Astrocyte of the cerebellum (primary cell): Measurements from ENCODE around the gene RASSF9.

ENCODE experiments used
- DNase-seq: peaks from one replicate; pipeline ENCODE4 v3.0.0-alpha.2; 2011; ENCODE audit warnings: low read depth
- H3K4me3 ChIP-seq: 2 replicates; pipeline ENCODE4 v1.5.1; 2011; ENCODE audit warnings: mild to moderate bottlenecking, low read depth, low read length, moderate library complexity
- in situ Hi-C: cut with HindIII; loops from 2 replicates; pipeline ENCODE4 v1.10.0; 2017; ENCODE audit warnings: low sequenced_read_pairs
- TF ChIP-seq, protein P1 (sequence below): IDR thresholded peaks from 2 replicates; pipeline ENCODE4 v1.5.1; 2012; ENCODE audit warnings: low read length, low read depth, moderate library complexity, mild to moderate bottlenecking; ENCODE audit errors: missing control alignments

Gene RASSF9

DNA sequence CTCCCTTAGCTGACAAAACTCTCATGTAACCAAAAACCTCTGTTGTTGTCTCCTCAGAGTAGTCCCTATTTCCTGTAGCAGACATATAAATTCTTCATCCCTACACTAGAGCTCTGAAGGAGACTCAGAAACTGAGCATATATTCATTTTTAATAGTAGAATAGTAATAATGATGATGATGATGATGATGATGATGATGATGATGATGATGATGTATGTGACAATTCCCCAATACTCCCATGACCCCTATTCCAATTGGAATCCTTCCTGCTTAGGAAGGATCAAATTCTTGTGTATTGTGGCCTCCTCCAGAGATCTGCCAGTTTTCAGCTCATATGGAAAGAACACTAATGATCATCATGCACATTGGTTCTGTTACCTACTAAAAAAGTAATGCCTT, 26.7 kb downstream of the RASSF9 start:
- TF ChIP-seq, protein P1, sequence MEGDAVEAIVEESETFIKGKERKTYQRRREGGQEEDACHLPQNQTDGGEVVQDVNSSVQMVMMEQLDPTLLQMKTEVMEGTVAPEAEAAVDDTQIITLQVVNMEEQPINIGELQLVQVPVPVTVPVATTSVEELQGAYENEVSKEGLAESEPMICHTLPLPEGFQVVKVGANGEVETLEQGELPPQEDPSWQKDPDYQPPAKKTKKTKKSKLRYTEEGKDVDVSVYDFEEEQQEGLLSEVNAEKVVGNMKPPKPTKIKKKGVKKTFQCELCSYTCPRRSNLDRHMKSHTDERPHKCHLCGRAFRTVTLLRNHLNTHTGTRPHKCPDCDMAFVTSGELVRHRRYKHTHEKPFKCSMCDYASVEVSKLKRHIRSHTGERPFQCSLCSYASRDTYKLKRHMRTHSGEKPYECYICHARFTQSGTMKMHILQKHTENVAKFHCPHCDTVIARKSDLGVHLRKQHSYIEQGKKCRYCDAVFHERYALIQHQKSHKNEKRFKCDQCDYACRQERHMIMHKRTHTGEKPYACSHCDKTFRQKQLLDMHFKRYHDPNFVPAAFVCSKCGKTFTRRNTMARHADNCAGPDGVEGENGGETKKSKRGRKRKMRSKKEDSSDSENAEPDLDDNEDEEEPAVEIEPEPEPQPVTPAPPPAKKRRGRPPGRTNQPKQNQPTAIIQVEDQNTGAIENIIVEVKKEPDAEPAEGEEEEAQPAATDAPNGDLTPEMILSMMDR: no peak
- in situ Hi-C loops: no loop called here
- no peak for DNase-seq
- no peak overlapping the region for H3K4me3 ChIP-seq

DNA sequence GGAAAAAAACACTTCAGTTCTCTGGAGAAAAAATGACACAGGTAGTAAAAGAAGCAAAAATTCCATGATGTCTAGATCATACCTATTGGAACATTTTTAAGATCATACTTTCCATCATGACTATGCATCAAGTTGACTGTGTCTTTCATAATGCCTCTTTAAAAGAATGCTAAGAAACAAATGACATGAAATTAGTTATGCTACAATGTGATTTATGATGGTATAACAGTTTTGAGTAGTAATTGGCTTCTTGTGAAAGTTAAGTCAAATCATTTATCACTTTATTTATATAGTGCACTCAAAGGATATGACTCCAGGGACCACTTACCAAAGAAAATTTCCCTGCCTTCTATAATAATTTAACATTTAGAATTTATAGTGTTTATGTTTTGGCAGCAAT, 28.5 kb downstream of the RASSF9 start:
- no peak overlapping the region for H3K4me3 ChIP-seq
- in situ Hi-C loops: no loop called here
- TF ChIP-seq, protein P1: no peak
- DNase-seq: no peak

DNA sequence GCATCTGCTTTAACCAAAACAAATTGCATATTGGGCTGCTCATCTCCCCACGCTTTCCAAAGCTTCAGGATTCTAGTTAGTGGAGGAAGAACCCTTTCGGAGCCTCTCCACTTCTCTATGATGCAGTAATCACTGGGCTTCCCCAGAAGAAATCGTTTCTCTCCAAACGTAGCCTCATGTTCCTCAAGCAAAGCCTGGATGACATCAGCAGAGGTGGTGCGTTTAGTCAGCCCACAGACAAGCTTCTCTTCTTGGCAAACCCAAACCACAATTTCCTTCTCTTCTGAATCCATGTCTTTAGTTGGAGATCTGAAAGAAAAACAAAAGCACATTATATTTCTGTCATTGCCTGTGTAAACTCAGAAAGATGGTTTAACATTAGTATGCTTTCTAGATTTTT, 30.6 kb downstream of the RASSF9 start:
- in situ Hi-C loops: no loop called here
- H3K4me3 ChIP-seq: no peak overlapping the region
- TF ChIP-seq, protein P1: no peak
- DNase-seq: peak; percentile 50

DNA sequence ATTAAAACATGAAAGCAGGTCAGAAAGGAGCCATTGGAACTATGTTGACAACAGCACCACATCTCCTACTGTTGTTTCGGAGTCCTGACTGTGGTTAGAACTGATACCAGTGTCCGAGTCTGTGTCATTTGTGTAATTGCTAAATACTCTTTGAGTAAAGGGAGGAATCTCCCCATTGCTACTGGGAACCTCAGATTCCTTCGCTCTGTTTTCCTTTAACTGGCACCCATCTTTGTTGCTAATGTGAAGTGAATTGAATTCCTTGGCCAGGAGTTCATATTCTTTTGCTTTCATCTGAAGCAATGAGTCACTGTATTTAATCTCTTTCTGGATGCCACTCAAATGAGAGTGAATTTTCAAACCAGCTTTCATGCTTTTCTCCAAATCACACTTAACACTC, 31.5 kb downstream of the RASSF9 start:
- DNase-seq: peak; percentile 69
- TF ChIP-seq, protein P1: no peak
- in situ Hi-C loops: no loop called here
- no peak overlapping the region for H3K4me3 ChIP-seq

DNA sequence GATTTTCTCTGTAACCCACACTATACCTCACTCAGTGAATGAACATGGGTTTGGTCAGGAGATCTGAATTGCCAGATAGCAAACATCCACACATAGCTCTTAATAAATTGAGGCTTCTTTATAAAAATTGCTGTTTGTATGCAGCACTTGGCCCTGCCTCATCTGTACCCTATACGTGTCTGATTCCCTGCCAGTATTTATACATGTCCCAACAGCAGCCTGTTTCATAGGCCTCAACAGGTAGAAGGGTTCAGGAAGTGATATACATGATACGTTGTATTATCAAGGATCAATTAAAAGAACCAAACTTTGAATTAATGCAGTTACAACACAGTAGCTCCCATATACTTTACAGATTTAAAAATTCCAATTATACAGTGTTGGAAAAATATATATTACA, 32.3 kb downstream of the RASSF9 start:
- in situ Hi-C loops: no loop called here
- no peak overlapping the region for H3K4me3 ChIP-seq
- TF ChIP-seq, protein P1: no peak
- no peak for DNase-seq

DNA sequence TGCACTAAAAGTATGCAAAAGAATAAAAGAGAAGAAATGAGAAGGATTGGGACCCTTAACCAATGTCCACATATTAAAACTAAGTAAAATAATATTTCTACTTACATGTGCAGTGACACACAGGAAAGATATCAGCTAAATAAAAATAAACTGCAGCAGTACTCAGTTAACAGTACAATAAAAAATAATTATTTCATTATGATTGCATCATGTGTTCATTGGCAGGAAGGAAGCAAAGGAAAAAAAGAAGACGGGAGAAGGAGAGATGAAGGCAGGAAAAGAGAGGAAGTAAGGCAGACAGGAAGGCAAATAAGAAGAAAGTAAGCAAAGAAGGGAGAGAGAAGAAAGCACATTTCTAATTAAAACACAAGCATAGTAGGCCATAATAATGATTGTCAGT, 33.0 kb downstream of the RASSF9 start:
- in situ Hi-C loops: no loop called here
- H3K4me3 ChIP-seq: no peak overlapping the region
- DNase-seq: no peak
- TF ChIP-seq, protein P1: no peak

DNA sequence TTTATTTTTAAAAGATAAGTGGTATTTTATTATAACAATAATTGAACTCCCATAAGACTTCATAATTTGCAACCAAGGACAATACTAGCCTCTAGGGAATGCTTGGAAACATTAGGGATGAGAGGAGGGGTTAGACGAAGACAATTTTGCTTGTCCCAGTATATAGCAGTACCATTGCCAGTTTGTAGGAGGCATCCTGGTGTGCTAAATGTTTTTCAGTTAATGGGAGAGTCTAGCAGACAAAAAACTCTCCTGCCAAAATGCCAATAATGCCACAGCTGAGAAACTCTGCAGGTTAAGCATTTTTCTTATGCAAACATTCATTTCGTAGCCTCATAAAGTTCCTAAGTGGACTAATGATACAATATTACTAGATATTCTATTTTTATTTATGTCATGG, 38.1 kb downstream of the RASSF9 start:
- no peak for DNase-seq

More for the DNA sequence above, 38.1 kb downstream of the RASSF9 start:
- TF ChIP-seq, protein P1: no peak
- in situ Hi-C loops: no loop called here
- no peak overlapping the region for H3K4me3 ChIP-seq
